Transverse colon (tissue), 4 donors: ENCODE data around the gene ALPI. TPM values are rescaled to one million over a fixed set of nuclear protein-coding genes. Genes with fewer than 3 reads are reported as not detected.

Source experiments
- DNase-seq: peaks from one replicate; pipeline ENCODE4 v3.0.0-alpha.2; 2019
- H3K27ac ChIP-seq, 4 donors: fragments of 200-600 bp; sonication (generic); 2 replicates each; pipeline ENCODE4 v1.5.1; 2016 to 2018; ENCODE audit warnings: inconsistent platforms in 4 of 4
- H3K27me3 ChIP-seq: fragments of 200-600 bp; sonication (generic); 2 replicates; pipeline ENCODE4 v1.5.1; 2017; ENCODE audit warnings: inconsistent platforms
- H3K36me3 ChIP-seq, 4 donors: fragments of 200-600 bp; sonication (generic); 2 replicates each; pipeline ENCODE4 v1.5.1; 2017 to 2019; ENCODE audit warnings: inconsistent platforms in 4 of 4
- H3K4me1 ChIP-seq, 4 donors: fragments of 200-600 bp; sonication (generic); 2 replicates each; pipeline ENCODE4 v1.5.1; 2017 to 2020; ENCODE audit warnings: inconsistent platforms in 4 of 4
- H3K4me3 ChIP-seq, 4 donors: fragments of 200-600 bp; sonication (generic); 1 replicate in 1 of 4; 2 replicates in 3 of 4; pipeline versions ENCODE4 v1.5.1 to v1.6.1; 2017 to 2019; ENCODE audit warnings: inconsistent platforms in 4 of 4
- H3K9me3 ChIP-seq, 2 donors: fragments of 200-600 bp; sonication (generic); 2 replicates each; pipeline ENCODE4 v1.5.1; 2017 to 2019; ENCODE audit warnings: inconsistent platforms in 2 of 2
- CTCF ChIP-seq, 5 experiments: fragments of 200-600 bp in 3 of 5; fragments of 450-650 bp in 2 of 5; sonication (generic) in 3 of 5; IDR thresholded peaks; 1 replicate in 2 of 5; 2 replicates in 3 of 5; pipeline ENCODE4 v1.5.1; 2016 to 2017; ENCODE audit warnings: antibody characterized with exemption in 5 of 5, inconsistent platforms in 3 of 5, mild to moderate bottlenecking in 2 of 5, moderate library complexity in 1 of 5
- EP300 ChIP-seq: sonication (generic); formaldehyde crosslinking; IDR thresholded peaks from one replicate; pipeline ENCODE4 v1.6.1; 2017; ENCODE audit warnings: antibody characterized with exemption, low read depth
- POLR2A ChIP-seq: fragments of 450-650 bp; IDR thresholded peaks from one replicate; pipeline ENCODE4 v1.6.1; 2016; ENCODE audit warnings: antibody characterized with exemption, mild to moderate bottlenecking, moderate library complexity
- POLR2AphosphoS5 ChIP-seq, 3 donors: sonication (generic); formaldehyde crosslinking; IDR thresholded peaks; one replicate each; pipeline ENCODE4 v1.6.1; 2016; ENCODE audit warnings: antibody characterized with exemption in 3 of 3
- WGBS, 2 donors: methylation state at CpG; one replicate each; pipeline ENCODE4 v1.1.5; 2018; ENCODE audit warnings: low coverage in 1 of 2; 5-methylcytosine and 5-hydroxymethylcytosine counted together
- in situ Hi-C, 4 donors: fragments of 200-750 bp; cut with MboI; loops; one replicate each; pipeline versions ENCODE4 v1.15.0 to v1.15.1; 2017; ENCODE audit warnings: low sequenced_read_pairs in 3 of 4, low pct_ligation_motif_present in 1 of 4, low pct_unique_long_range_greater_than_20kb in 1 of 4
- intact Hi-C: fragments of 100-400 bp; cut with DNase I; formaldehyde crosslinking; loops from one replicate; pipeline ENCODE4 v1.15.1; 2023; ENCODE audit warnings: low total_unique reads
- total RNA-seq, 4 donors: library from RNA; depleted of rRNA; stranded (reverse); fragments of >200 nt; gene quantifications; one replicate each; pipeline ENCODE4 v1.1.0, GENCODE V29; 2016

ALPI gene
- total RNA-seq, 4 donors from 2014 or later = 4.2 to 50.9 (median 25.9) TPM

DNA sequence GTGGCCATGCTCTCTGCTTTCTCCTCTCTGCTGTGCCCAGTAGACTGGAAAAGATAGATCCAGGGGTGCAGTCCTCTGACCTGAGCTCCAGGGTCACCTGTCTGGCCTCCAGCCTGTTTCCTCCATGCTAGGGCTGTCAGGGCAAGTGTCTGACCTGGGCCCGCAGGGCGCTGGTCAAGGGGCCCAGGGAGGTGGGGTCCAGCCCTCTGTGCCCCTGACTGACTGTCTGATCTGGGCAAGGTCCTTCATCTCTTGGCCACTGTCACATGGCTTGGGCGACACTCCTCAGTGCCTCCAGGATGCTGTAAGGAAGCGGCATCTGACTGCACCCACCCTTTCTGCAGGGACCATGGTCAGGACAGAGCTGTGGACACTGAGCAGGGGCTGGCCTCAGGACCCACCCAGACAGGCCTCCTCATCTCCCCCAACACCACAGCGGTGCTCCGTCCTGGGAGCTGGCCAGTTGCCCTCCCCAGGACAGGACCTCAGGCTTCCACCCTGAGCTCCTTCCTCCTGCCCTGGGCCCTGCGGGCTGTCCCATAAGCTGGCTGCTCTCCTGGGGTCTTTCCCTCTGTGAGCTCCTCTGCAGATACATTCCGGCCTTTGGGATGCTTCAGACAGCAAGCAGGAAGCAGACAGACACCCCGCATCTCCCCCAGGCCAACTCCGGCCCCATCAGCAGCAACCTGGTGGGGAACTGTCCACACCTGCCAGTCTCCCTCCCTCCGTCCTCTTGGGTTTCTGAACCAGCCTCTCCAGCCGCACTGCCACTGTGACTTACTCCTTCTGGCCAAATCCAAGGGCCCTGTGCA, 21.2 kb upstream of the ALPI start:
- Histone ChIP-seq H3K27ac (no peak overlapping the region), H3K9me3 (no peaks in the 10 kb centered on the region), H3K27me3 (peaks cover 5% of the 10 kb centered on the region), H3K4me3 (no peak overlapping the region), H3K4me1 (no peaks in the 10 kb centered on the region), H3K36me3 (no peaks in the 10 kb centered on the region)
- intact Hi-C loops (loop anchor here (5.0 kb wide), 1 partner anchor 527 kb away; no protein-coding TSS in a partner anchor), in situ Hi-C loops (loop anchor here in 2 of 4 donors (10.0 to 25.0 kb wide), 3 partner anchors 90 to 530 kb away; no protein-coding TSS in a partner anchor)
- DNase-seq = no peak
- TF ChIP-seq CTCF (IDR thresholded peaks at IDR 0.05) = no peak
- no peak for TF ChIP-seq POLR2A
- no peak for TF ChIP-seq EP300
- TF ChIP-seq POLR2AphosphoS5 (IDR thresholded peaks at IDR 0.05) = no peak
- WGBS, 2 donors = 92 to 93% methylated on average over 2 to 12 of the region's 12 CpGs

DNA sequence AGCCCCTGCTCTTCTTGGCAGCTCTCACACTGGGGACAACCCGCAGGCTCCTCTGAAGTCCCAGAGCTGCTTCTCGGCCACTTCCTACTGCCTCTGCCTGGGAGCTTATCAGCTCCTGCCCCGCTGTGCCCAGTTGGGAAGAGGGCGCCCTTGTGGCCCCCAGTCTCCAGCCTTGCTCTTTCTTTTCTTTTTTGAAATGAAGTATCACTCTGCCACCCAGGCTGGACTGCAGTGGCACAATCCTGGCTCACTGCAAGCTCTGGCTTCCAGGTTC, 20.6 kb upstream of the ALPI start:
- H3K4me3 ChIP-seq = no peak overlapping the region
- H3K27me3 ChIP-seq = peaks cover 5% of the 10 kb centered on the region
- H3K36me3 ChIP-seq = no peaks in the 10 kb centered on the region
- no peak for TF ChIP-seq CTCF (IDR thresholded peaks at IDR 0.05)
- TF ChIP-seq POLR2A = no peak
- TF ChIP-seq EP300 = no peak
- no peak for TF ChIP-seq POLR2AphosphoS5 (IDR thresholded peaks at IDR 0.05)
- H3K27ac ChIP-seq = no peak overlapping the region
- no peak for DNase-seq
- 86% methylated on average over 4 of the region's 4 CpGs; no CpG with 5 or more reads in 1 of the 2 donors for WGBS, 2 donors
- in situ Hi-C loops = loop anchor here in 2 of 4 donors (10.0 to 25.0 kb wide), 3 partner anchors 91 to 531 kb away; no protein-coding TSS in a partner anchor
- H3K4me1 ChIP-seq = no peaks in the 10 kb centered on the region
- H3K9me3 ChIP-seq = no peaks in the 10 kb centered on the region
- intact Hi-C loops = loop anchor here (5.0 kb wide), 1 partner anchor 528 kb away; no protein-coding TSS in a partner anchor

GRCh38 chr2:232435805-232436204, 20.1 kb upstream of the ALPI start:
- in situ Hi-C loops = loop anchor here in 2 of 4 donors (10.0 to 25.0 kb wide), 3 partner anchors 91 to 531 kb away; no protein-coding TSS in a partner anchor
- TF ChIP-seq POLR2AphosphoS5 (IDR thresholded peaks at IDR 0.05) (no peak), POLR2A (no peak), CTCF (IDR thresholded peaks at IDR 0.05) (no peak), EP300 (no peak)
- WGBS, 2 donors = 76 to 79% methylated on average over 5 to 7 of the region's 7 CpGs

GRCh38 chr2:232436381-232437194, 19.4 kb upstream of the ALPI start:
- 80% methylated on average over 13 of the region's 15 CpGs; no CpG with 5 or more reads in 1 of the 2 donors for WGBS, 2 donors
- TF ChIP-seq POLR2A = no peak
- TF ChIP-seq POLR2AphosphoS5 (IDR thresholded peaks at IDR 0.05) = no peak
- TF ChIP-seq EP300 = no peak
- TF ChIP-seq CTCF (IDR thresholded peaks at IDR 0.05) = no peak
- in situ Hi-C loops = loop anchor here in 2 of 4 donors (10.0 to 25.0 kb wide), 3 partner anchors 92 to 532 kb away; no protein-coding TSS in a partner anchor
- Histone ChIP-seq H3K27me3 (peaks cover 5% of the 10 kb centered on the region), H3K27ac (no peak overlapping the region), H3K36me3 (no peaks in the 10 kb centered on the region), H3K4me3 (no peak overlapping the region), H3K9me3 (no peaks in the 10 kb centered on the region), H3K4me1 (no peaks in the 10 kb centered on the region)
- DNase-seq = no peak
- intact Hi-C loops = loop anchor here (5.0 kb wide), 1 partner anchor 529 kb away; no protein-coding TSS in a partner anchor

More at GRCh38 chr2:232435805-232436204, 20.1 kb upstream of the ALPI start:
- intact Hi-C loops = loop anchor here (5.0 kb wide), 1 partner anchor 529 kb away; no protein-coding TSS in a partner anchor
- H3K9me3 ChIP-seq = no peaks in the 10 kb centered on the region
- no peak overlapping the region for H3K27ac ChIP-seq
- no peak overlapping the region for H3K4me3 ChIP-seq
- no peak for DNase-seq
- no peaks in the 10 kb centered on the region for H3K36me3 ChIP-seq
- no peaks in the 10 kb centered on the region for H3K4me1 ChIP-seq
- peaks cover 5% of the 10 kb centered on the region for H3K27me3 ChIP-seq
